H1 (cell line): ENCODE measurements around the gene LRTM2. TPM values are rescaled to one million over a fixed set of nuclear protein-coding genes. Genes with fewer than 3 reads are reported as not detected.

Experiments
- CTCF ChIA-PET: fragments of 300-600 bp; sonication (Branson Sonifier 250); formaldehyde crosslinking; loops from one replicate; lab custom pipeline; 2021; ENCODE audit not compliant: partially characterized antibody; lab: Charles Lee
- POLR2A ChIA-PET: fragments of 300-600 bp; sonication (Branson Sonifier 250); formaldehyde crosslinking; loops from one replicate; lab custom pipeline; 2021; ENCODE audit warnings: inconsistent platforms; ENCODE audit not compliant: partially characterized antibody; lab: Charles Lee
- DNase-seq, 2 experiments: peaks; one replicate each; pipeline versions ENCODE4 v3.0.0 to v3.0.0-alpha.2; 2010 to 2022; ENCODE audit warnings: low spot score in 2 of 2, low read depth in 1 of 2, mixed read lengths in 1 of 2
- FAIRE-seq: peaks from 2 replicates; lab custom pipeline; 2011; peaks lifted over from hg19 to GRCh38; lab: Jason Lieb, UNC
- H2AFZ ChIP-seq: 2 replicates; pipeline ENCODE4 v1.8.1; 2012; ENCODE audit warnings: low read length, inconsistent platforms
- H2AK5ac ChIP-seq: 2 replicates; pipeline ENCODE4 v1.6.1; 2013; ENCODE audit warnings: low read depth, low read length
- H2BK120ac ChIP-seq: replicated peaks from 2 replicates; pipeline ENCODE3; 2013; ENCODE audit warnings: low read depth, low read length, inconsistent platforms
- H2BK12ac ChIP-seq: 2 replicates; pipeline ENCODE4 v1.6.1; 2013; ENCODE audit warnings: low read depth, low read length
- H2BK15ac ChIP-seq: 2 replicates; pipeline ENCODE4 v1.6.1; 2013; ENCODE audit warnings: low read length
- H2BK20ac ChIP-seq: 2 replicates; pipeline ENCODE4 v1.6.1; 2013; ENCODE audit warnings: low read length
- H2BK5ac ChIP-seq: 2 replicates; pipeline ENCODE4 v1.6.1; 2013; ENCODE audit warnings: low read depth, low read length
- H3K14ac ChIP-seq: 2 replicates; pipeline ENCODE4 v1.6.1; 2013; ENCODE audit warnings: inconsistent platforms; ENCODE audit not compliant: insufficient read length
- H3K18ac ChIP-seq: 2 replicates; pipeline ENCODE4 v1.6.1; 2013; ENCODE audit warnings: low read length; ENCODE audit errors: extremely low read depth
- H3K23ac ChIP-seq: 2 replicates; pipeline ENCODE4 v1.6.1; 2013; ENCODE audit warnings: inconsistent platforms; ENCODE audit not compliant: insufficient read length
- H3K23me2 ChIP-seq: 2 replicates; pipeline ENCODE4 v1.6.1; 2013; ENCODE audit warnings: low read depth, low read length
- H3K27ac ChIP-seq: 2 replicates; pipeline ENCODE4 v1.6.1; 2011; ENCODE audit warnings: low read depth, low read length, inconsistent platforms
- H3K27me3 ChIP-seq, 4 experiments: replicated peaks in 1 of 4; 1 replicate in 1 of 4; 2 replicates in 3 of 4; pipeline versions ENCODE4 v1.6.1 to v1.8.1; 2011 to 2013; ENCODE audit warnings: low read length in 3 of 4, mild to moderate bottlenecking in 3 of 4, inconsistent platforms in 2 of 4, mixed read lengths in 2 of 4, moderate library complexity in 1 of 4; ENCODE audit not compliant: control insufficient read depth in 3 of 4, insufficient read depth in 3 of 4; ENCODE audit errors: extremely low read depth in 1 of 4
- H3K36me3 ChIP-seq, 4 experiments: 2 replicates each; pipeline versions ENCODE4 v1.6.1 to v1.8.1; 2011 to 2013; ENCODE audit warnings: mild to moderate bottlenecking in 4 of 4, low read length in 3 of 4, moderate library complexity in 2 of 4, control low read depth in 1 of 4, inconsistent platforms in 1 of 4; ENCODE audit not compliant: insufficient read depth in 4 of 4, control insufficient read depth in 2 of 4
- H3K4ac ChIP-seq: replicated peaks from 2 replicates; pipeline ENCODE3; 2013; ENCODE audit warnings: low read length, low read depth, mixed read lengths, inconsistent platforms; ENCODE audit not compliant: insufficient read length
- H3K4me1 ChIP-seq, 4 experiments: replicated peaks in 1 of 4; 1 replicate in 1 of 4; 2 replicates in 3 of 4; pipeline versions ENCODE4 v1.6.1 to v1.8.1; 2011 to 2013; ENCODE audit warnings: low read length in 3 of 4, inconsistent platforms in 2 of 4, mixed read lengths in 1 of 4; ENCODE audit not compliant: insufficient read depth in 4 of 4, control insufficient read depth in 3 of 4
- H3K4me2 ChIP-seq, 2 experiments: 2 replicates each; pipeline versions ENCODE4 v1.6.1 to v1.8.1; 2011 to 2013; ENCODE audit warnings: low read depth in 2 of 2, low read length in 2 of 2, control low read depth in 1 of 2, inconsistent platforms in 1 of 2, mild to moderate bottlenecking in 1 of 2; ENCODE audit not compliant: insufficient read depth in 1 of 2
- H3K4me3 ChIP-seq, 4 experiments: fragments of 200-600, 300-600 bp in 1 of 4; sonication (generic), shearing (Covaris generic), sonication (Bioruptor Twin) in 1 of 4; 2 replicates each; pipeline versions ENCODE4 v1.5.1 to v1.8.1; 2011 to 2016; ENCODE audit warnings: low read length in 4 of 4, low read depth in 3 of 4, control low read depth in 2 of 4, inconsistent platforms in 2 of 4, mild to moderate bottlenecking in 2 of 4, mixed read lengths in 1 of 4, moderate library complexity in 1 of 4; ENCODE audit not compliant: insufficient read depth in 2 of 4; ENCODE audit errors: extremely low read depth in 1 of 4
- H3K56ac ChIP-seq: replicated peaks from 2 replicates; pipeline ENCODE3; 2013; ENCODE audit warnings: low read depth, mild to moderate bottlenecking, mixed read lengths, low read length, inconsistent platforms; ENCODE audit not compliant: insufficient read length
- H3K79me1 ChIP-seq: 2 replicates; pipeline ENCODE4 v1.6.1; 2013; ENCODE audit warnings: low read depth, low read length, control low read depth
- H3K79me2 ChIP-seq, 2 experiments: 2 replicates each; pipeline versions ENCODE4 v1.6.1 to v1.8.1; 2012 to 2013; ENCODE audit warnings: low read length in 2 of 2, mild to moderate bottlenecking in 2 of 2, inconsistent platforms in 1 of 2; ENCODE audit not compliant: insufficient read depth in 2 of 2, control insufficient read depth in 1 of 2
- H3K9ac ChIP-seq, 4 experiments: replicated peaks in 1 of 4; 1 replicate in 1 of 4; 2 replicates in 3 of 4; pipeline versions ENCODE4 v1.6.1 to v1.8.1; 2011 to 2013; ENCODE audit warnings: low read depth in 3 of 4, low read length in 3 of 4, control low read depth in 2 of 4, mild to moderate bottlenecking in 2 of 4, moderate library complexity in 2 of 4, inconsistent platforms in 1 of 4; ENCODE audit errors: extremely low read depth in 1 of 4
- H3K9me3 ChIP-seq, 2 experiments: 2 replicates each; pipeline versions ENCODE4 v1.6.1 to v1.8.1; 2012 to 2013; ENCODE audit warnings: mild to moderate bottlenecking in 2 of 2, moderate library complexity in 2 of 2, control low read depth in 1 of 2, inconsistent platforms in 1 of 2, low read depth in 1 of 2, low read length in 1 of 2, mixed read lengths in 1 of 2; ENCODE audit not compliant: insufficient read depth in 2 of 2
- H4K20me1 ChIP-seq, 2 experiments: replicated peaks in 1 of 2; 2 replicates each; pipeline versions ENCODE3 to v1.8.1; 2011 to 2013; ENCODE audit warnings: inconsistent platforms in 2 of 2, low read length in 2 of 2, mild to moderate bottlenecking in 1 of 2; ENCODE audit not compliant: insufficient read depth in 2 of 2, control insufficient read depth in 1 of 2
- H4K5ac ChIP-seq: 2 replicates; pipeline ENCODE4 v1.6.1; 2013; ENCODE audit warnings: low read length, low read depth, mixed read lengths, inconsistent platforms; ENCODE audit not compliant: insufficient read length
- H4K8ac ChIP-seq: 2 replicates; pipeline ENCODE4 v1.8.0; 2013; ENCODE audit warnings: mild to moderate bottlenecking, moderate library complexity, low read length, inconsistent platforms; ENCODE audit not compliant: insufficient read depth; ENCODE audit errors: extremely low read depth
- H4K91ac ChIP-seq: replicated peaks from 2 replicates; pipeline ENCODE3; 2013; ENCODE audit warnings: low read length, mixed read lengths, inconsistent platforms; ENCODE audit not compliant: insufficient read length
- CBX5 ChIP-seq: fragments of 300-800, 300-1000 bp; sonication (generic); IDR thresholded peaks from 2 replicates; pipeline ENCODE4 v1.7.1; 2016; ENCODE audit warnings: antibody characterized with exemption, low read length, low read depth
- CHD1 ChIP-seq: IDR thresholded peaks from 2 replicates; pipeline ENCODE4 v1.6.1; 2012; ENCODE audit warnings: low read depth, low read length, improper control_type of control experiment
- GTF2F1 ChIP-seq: IDR thresholded peaks from 2 replicates; pipeline ENCODE4 v1.6.1; 2012; ENCODE audit warnings: low read depth, low read length, improper control_type of control experiment, borderline replicate concordance
- HDAC2 ChIP-seq, 2 experiments: fragments of 300-600 bp in 1 of 2; sonication (generic) in 1 of 2; IDR thresholded peaks; 2 replicates each; pipeline ENCODE4 v1.6.1; 2011 to 2012; ENCODE audit warnings: low read depth in 2 of 2, low read length in 2 of 2, mild to moderate bottlenecking in 2 of 2, moderate library complexity in 2 of 2, borderline replicate concordance in 1 of 2, inconsistent platforms in 1 of 2
- POU5F1 ChIP-seq: IDR thresholded peaks from 2 replicates; pipeline ENCODE4 v1.6.1; 2011; ENCODE audit warnings: low read depth, mild to moderate bottlenecking, low read length, moderate library complexity
- RBBP5 ChIP-seq: IDR thresholded peaks from 2 replicates; pipeline ENCODE4 v1.7.1; 2012; ENCODE audit warnings: low read depth, mild to moderate bottlenecking, inconsistent platforms, low read length, moderate library complexity, borderline replicate concordance
- WGBS, 2 experiments: shearing (Covaris generic) in 1 of 2; methylation state at CpG; one replicate each; pipeline versions ENCODE4 v1.1.6 to v1.1.7; 2013 to 2015; ENCODE audit warnings: low lambda C conversion rate in 2 of 2, mixed read lengths in 2 of 2, inconsistent platforms in 1 of 2, low coverage in 1 of 2, missing lambda C conversion rate in 1 of 2; ENCODE audit not compliant: insufficient replicate concordance in 2 of 2, insufficient coverage in 1 of 2, insufficient read length in 1 of 2; ENCODE audit errors: extremely low coverage in 1 of 2, missing lambda C conversion rate in 1 of 2; 5-methylcytosine and 5-hydroxymethylcytosine counted together
- polyA plus RNA-seq, 7 experiments: library from polyadenylated mRNA; depleted of rRNA in 3 of 7; stranded (reverse) in 5 of 7; unstranded in 2 of 7; fragments of >200 nt in 5 of 7; fragments of 200-250 nt in 2 of 7; gene quantifications; 1 replicate in 5 of 7; 2 replicates in 1 of 7; 4 replicates in 1 of 7; pipeline versions ENCODE4 v1.2.1 to v1.2.3, GENCODE V29; 2011 to 2013; ENCODE audit warnings: missing spikeins in 2 of 7, mixed read lengths in 2 of 7
- total RNA-seq: library from RNA; stranded (reverse); fragmentation: NEBNext Ultra II Directional; extraction: Animal tissue kit (Norgen Biotek cat#: 25700); gene quantifications from 2 replicates; pipeline ENCODE4 v1.2.1, GENCODE V29; 2021
- TF ChIP-seq, protein P1 (sequence below): IDR thresholded peaks from 2 replicates; pipeline ENCODE4 v1.6.1; 2012; ENCODE audit warnings: inconsistent platforms

LRTM2 gene
- total and polyA plus RNA-seq, 2 of the 8 experiments (the other 6 are each of a cell fraction or from before 2014, with no cell fraction given): 0.06 TPM; not detected in 1

DNA sequence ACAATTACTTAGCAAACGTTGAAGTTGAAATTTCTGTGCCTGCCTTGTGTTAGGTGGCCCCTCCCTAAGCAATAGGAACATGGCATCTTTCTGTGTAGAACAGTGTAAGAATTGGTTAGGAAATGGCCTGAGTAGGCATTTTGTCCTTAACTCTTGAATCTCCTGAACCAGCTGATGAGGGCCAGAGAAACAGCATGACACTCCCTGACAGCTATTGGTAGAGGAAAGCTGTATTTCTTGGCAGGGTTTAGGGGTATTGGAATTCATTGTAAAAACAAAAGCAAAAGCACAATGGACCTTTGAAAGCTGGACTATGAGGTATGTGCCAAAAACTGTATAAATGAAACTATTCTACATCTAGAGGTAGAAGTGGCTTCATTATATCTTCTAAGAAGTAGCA, 40.6 kb upstream of the LRTM2 start:
- Histone ChIP-seq H3K23me2 (no peaks in the 10 kb centered on the region), H3K79me2 (0 out of 4 replicates have a peak, but pooled peaks cover 0 to 10% of the 10 kb centered on the region in 2 experiments), H3K79me1 (peaks cover 2% of the 10 kb centered on the region; the same call in 1 of the 2 replicates), H3K18ac (no peak overlapping the region), H3K23ac (no peak overlapping the region), H3K4ac (no peak overlapping the region), H4K8ac (no peak overlapping the region), H2AK5ac (no peak overlapping the region), H3K4me1 (peaks cover 0 to 5% (median 3%) of the 10 kb centered on the region in 4 experiments; a peak in 2 of 7 replicates), H3K4me2 (no peak overlapping the region), H3K4me3 (no peak overlapping the region), H4K91ac (no peak overlapping the region), H3K36me3 (peaks cover 0 to 5% (median 0%) of the 10 kb centered on the region in 4 experiments; a peak in 2 of 8 replicates), H2AFZ (no peak overlapping the region), H3K27ac (no peak overlapping the region), H2BK12ac (no peak overlapping the region), H4K5ac (no peak overlapping the region), H3K56ac (no peak overlapping the region), H4K20me1 (peaks cover 4 to 5% of the 10 kb centered on the region in 2 experiments), H3K9ac (no peak overlapping the region), H2BK120ac (no peak overlapping the region), H3K27me3 (no peaks in the 10 kb centered on the region), H3K14ac (no peak overlapping the region), H2BK20ac (no peak overlapping the region), H2BK15ac (no peak overlapping the region), H3K9me3 (no peaks in the 10 kb centered on the region), H2BK5ac (no peak overlapping the region)
- ChIA-PET CTCF (interaction anchor here (2.2 kb wide), 1 partner anchor 11 kb away, joined by 14 read pairs; no protein-coding TSS in a partner anchor), POLR2A (no interaction called here)
- TF ChIP-seq POU5F1 (no peak), HDAC2 (IDR thresholded peaks at IDR 0.05; ENCODE audit: borderline replicate concordance in 1 of 2, low read depth in 2 of 2, low read length in 2 of 2) (no peak), RBBP5 (no peak), CHD1 (no peak), CBX5 (no peak), GTF2F1 (no peak)
- TF ChIP-seq, protein P1, sequence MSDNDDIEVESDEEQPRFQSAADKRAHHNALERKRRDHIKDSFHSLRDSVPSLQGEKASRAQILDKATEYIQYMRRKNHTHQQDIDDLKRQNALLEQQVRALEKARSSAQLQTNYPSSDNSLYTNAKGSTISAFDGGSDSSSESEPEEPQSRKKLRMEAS: no peak
- DNase-seq (no peak), FAIRE-seq (no peak)
- WGBS, 2 experiments: 90% methylated on average over 1 of the region's 1 CpG; no CpG with 5 or more reads in 1 of the 2 experiments
